Testis (tissue), 2 donors: ENCODE measurements around the gene GLUL.

Source experiments
- POLR2A ChIP-seq: fragments of 450-650 bp; IDR thresholded peaks from one replicate; pipeline ENCODE4 v1.6.1; 2017; ENCODE audit warnings: antibody characterized with exemption, mild to moderate bottlenecking, moderate library complexity
- TF ChIP-seq, protein P1 (sequence below), 3 experiments: fragments of 450-650 bp in 2 of 3; fragments of 200-600 bp in 1 of 3; sonication (generic) in 1 of 3; IDR thresholded peaks; one replicate each; pipeline ENCODE4 v1.5.1; 2016 to 2019; ENCODE audit warnings: antibody characterized with exemption in 3 of 3, mild to moderate bottlenecking in 2 of 3, moderate library complexity in 1 of 3

DNA sequence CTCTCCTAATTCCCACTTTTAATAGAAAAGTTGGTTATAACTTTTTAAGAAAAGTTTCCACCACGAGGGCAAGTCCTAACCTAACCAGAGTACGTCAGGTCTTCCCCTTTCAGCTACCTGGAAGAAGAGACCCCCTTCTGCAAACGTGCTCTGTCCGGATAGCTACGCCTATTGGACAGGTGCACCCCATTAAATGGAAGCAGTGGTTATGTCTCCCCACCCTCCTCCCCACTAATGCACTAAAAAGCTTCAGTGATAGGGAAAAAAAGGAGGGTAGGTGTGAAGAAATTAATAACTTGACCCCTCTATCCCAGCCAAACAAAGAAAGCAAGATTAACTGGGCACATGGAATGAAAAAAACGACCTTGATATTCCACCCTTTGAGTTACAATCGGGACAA lies 7.7 kb downstream of the GLUL start:
- TF ChIP-seq POLR2A = no peak
- TF ChIP-seq, protein P1, sequence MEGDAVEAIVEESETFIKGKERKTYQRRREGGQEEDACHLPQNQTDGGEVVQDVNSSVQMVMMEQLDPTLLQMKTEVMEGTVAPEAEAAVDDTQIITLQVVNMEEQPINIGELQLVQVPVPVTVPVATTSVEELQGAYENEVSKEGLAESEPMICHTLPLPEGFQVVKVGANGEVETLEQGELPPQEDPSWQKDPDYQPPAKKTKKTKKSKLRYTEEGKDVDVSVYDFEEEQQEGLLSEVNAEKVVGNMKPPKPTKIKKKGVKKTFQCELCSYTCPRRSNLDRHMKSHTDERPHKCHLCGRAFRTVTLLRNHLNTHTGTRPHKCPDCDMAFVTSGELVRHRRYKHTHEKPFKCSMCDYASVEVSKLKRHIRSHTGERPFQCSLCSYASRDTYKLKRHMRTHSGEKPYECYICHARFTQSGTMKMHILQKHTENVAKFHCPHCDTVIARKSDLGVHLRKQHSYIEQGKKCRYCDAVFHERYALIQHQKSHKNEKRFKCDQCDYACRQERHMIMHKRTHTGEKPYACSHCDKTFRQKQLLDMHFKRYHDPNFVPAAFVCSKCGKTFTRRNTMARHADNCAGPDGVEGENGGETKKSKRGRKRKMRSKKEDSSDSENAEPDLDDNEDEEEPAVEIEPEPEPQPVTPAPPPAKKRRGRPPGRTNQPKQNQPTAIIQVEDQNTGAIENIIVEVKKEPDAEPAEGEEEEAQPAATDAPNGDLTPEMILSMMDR (IDR thresholded peaks at IDR 0.05) = no peak
